B cell (primary cell): ENCODE data around the gene CTDSP2. TPM values are rescaled to one million over a fixed set of nuclear protein-coding genes. Genes with fewer than 3 reads are reported as not detected.

Source experiments
- ATAC-seq: fragments of 200-7000 bp; cut with Tn5 transposase; one replicate; pipeline ENCODE4 v1.10.0; 2021; ENCODE audit warnings: low read depth, mild to moderate bottlenecking, moderate number of reproducible peaks, moderate library complexity
- CTCF ChIA-PET: fragments of 350-600 bp; sonication (Branson Sonifier 250); formaldehyde crosslinking; loops from one replicate; lab custom pipeline; 2021; ENCODE audit warnings: antibody characterized with exemption, inconsistent platforms; lab: Charles Lee
- POLR2A ChIA-PET: fragments of 350-600 bp; sonication (Branson Sonifier 250); formaldehyde crosslinking; loops from one replicate; lab custom pipeline; 2021; ENCODE audit warnings: antibody characterized with exemption; lab: Charles Lee
- DNase-seq: peaks from one replicate; pipeline ENCODE4 v3.0.0; 2013
- H2AFZ ChIP-seq: 2 replicates; pipeline ENCODE4 v1.6.1; 2012; ENCODE audit warnings: mild to moderate bottlenecking, low read depth, low read length; ENCODE audit not compliant: insufficient read depth, poor library complexity, severe bottlenecking
- H3K27ac ChIP-seq, 2 donors: 1 replicate in 1 of 2; 2 replicates in 1 of 2; pipeline ENCODE4 v1.5.1; 2012 to 2013; ENCODE audit warnings: low read length in 2 of 2, mild to moderate bottlenecking in 2 of 2, moderate library complexity in 1 of 2
- H3K27me3 ChIP-seq, 4 experiments: fragments of 200-600 bp in 1 of 4; sonication (generic) in 1 of 4; replicated peaks in 1 of 4; 1 replicate in 2 of 4; 2 replicates in 2 of 4; pipeline versions ENCODE4 v1.6.1 to v1.7.0; 2013 to 2016; ENCODE audit warnings: low read length in 3 of 4, mild to moderate bottlenecking in 2 of 4, mixed read lengths in 1 of 4, moderate library complexity in 1 of 4; ENCODE audit not compliant: insufficient read depth in 4 of 4, control insufficient read depth in 3 of 4; ENCODE audit errors: control extremely low read depth in 1 of 4
- H3K36me3 ChIP-seq, 2 experiments: replicated peaks in 1 of 2; 1 replicate in 1 of 2; 2 replicates in 1 of 2; pipeline versions ENCODE4 v1.6.1 to v1.7.1; 2013; ENCODE audit warnings: low read length in 1 of 2; ENCODE audit not compliant: insufficient read depth in 2 of 2, control insufficient read depth in 1 of 2; ENCODE audit errors: control extremely low read depth in 1 of 2, extremely low read depth in 1 of 2
- H3K4me1 ChIP-seq, 2 donors: fragments of 200-600 bp in 1 of 2; sonication (generic) in 1 of 2; 1 replicate in 1 of 2; 2 replicates in 1 of 2; pipeline versions ENCODE4 v1.5.1 to v1.6.1; 2013 to 2017; ENCODE audit warnings: low read length in 2 of 2; ENCODE audit not compliant: control insufficient read depth in 2 of 2, insufficient read depth in 2 of 2
- H3K4me2 ChIP-seq: replicated peaks from 2 replicates; pipeline ENCODE3; 2012; ENCODE audit warnings: mild to moderate bottlenecking, low read depth, low read length; ENCODE audit not compliant: poor library complexity, severe bottlenecking
- H3K4me3 ChIP-seq, 5 experiments: fragments of 200-600 bp in 1 of 5; sonication (generic) in 1 of 5; 1 replicate in 3 of 5; 2 replicates in 2 of 5; pipeline versions ENCODE4 v1.5.1 to v1.7.0; 2011 to 2016; ENCODE audit warnings: low read length in 4 of 5, mild to moderate bottlenecking in 4 of 5, low read depth in 2 of 5, control low read depth in 1 of 5, moderate library complexity in 1 of 5; ENCODE audit not compliant: insufficient read depth in 1 of 5; ENCODE audit errors: control extremely low read depth in 1 of 5, extremely low read depth in 1 of 5
- H3K79me2 ChIP-seq: fragments of 200-600 bp; sonication (generic); one replicate; pipeline ENCODE4 v1.6.0; 2016; ENCODE audit warnings: low read length; ENCODE audit not compliant: control insufficient read depth, insufficient read depth
- H3K9ac ChIP-seq: fragments of 200-600 bp; sonication (generic); 2 replicates; pipeline ENCODE4 v1.6.1; 2017; ENCODE audit warnings: mild to moderate bottlenecking, low read length, moderate library complexity
- H3K9me3 ChIP-seq, 3 donors: one replicate each; pipeline versions ENCODE4 v1.6.1 to v1.7.1; 2013; ENCODE audit warnings: low read length in 2 of 3; ENCODE audit not compliant: control insufficient read depth in 2 of 3, insufficient read depth in 1 of 3; ENCODE audit errors: control extremely low read depth in 1 of 3
- H4K20me1 ChIP-seq: 2 replicates; pipeline ENCODE4 v1.6.0; 2012; ENCODE audit warnings: mild to moderate bottlenecking, low read length; ENCODE audit not compliant: insufficient read depth, control insufficient read depth, poor library complexity, severe bottlenecking
- H3K27ac Mint-ChIP-seq: one replicate; pipeline ENCODE4 v1.8.0; 2021; ENCODE audit warnings: mixed read lengths
- H3K27me3 Mint-ChIP-seq: one replicate; pipeline ENCODE4 v1.8.0; 2021; ENCODE audit warnings: mixed read lengths
- H3K4me1 Mint-ChIP-seq: one replicate; pipeline ENCODE4 v1.8.0; 2021; ENCODE audit warnings: mixed read lengths
- H3K4me3 Mint-ChIP-seq: one replicate; pipeline ENCODE4 v1.8.0; 2021; ENCODE audit warnings: mixed read lengths
- H3K9me3 Mint-ChIP-seq: one replicate; pipeline ENCODE4 v1.8.0; 2022; ENCODE audit warnings: mixed read lengths; ENCODE audit not compliant: insufficient read depth
- EZH2 ChIP-seq: IDR thresholded peaks from 2 replicates; pipeline ENCODE4 v1.6.1; 2012; ENCODE audit warnings: borderline replicate concordance, low read depth, mild to moderate bottlenecking, moderate library complexity, low read length; ENCODE audit not compliant: insufficient read depth, poor library complexity, severe bottlenecking
- WGBS: methylation state at CpG from one replicate; pipeline ENCODE4 v1.1.5; 2013; ENCODE audit warnings: missing lambda C conversion rate; ENCODE audit not compliant: insufficient coverage; 5-methylcytosine and 5-hydroxymethylcytosine counted together
- intact Hi-C: fragments of 100-400 bp; cut with micrococcal nuclease; formaldehyde crosslinking; loops from one replicate; pipeline ENCODE4 v1.10.0; 2022
- polyA plus RNA-seq: library from polyadenylated mRNA; depleted of rRNA; stranded (reverse); fragments of >200 nt; gene quantifications from 2 replicates; pipeline ENCODE4 v1.2.3, GENCODE V29; 2012
- total RNA-seq, 2 donors: library from RNA; stranded (reverse); fragments of 120-200 nt in 1 of 2; gene quantifications; 1 replicate in 1 of 2; 2 replicates in 1 of 2; pipeline versions ENCODE4 v1.2.3 to v1.2.4, GENCODE V29; 2013 to 2022
- TF ChIP-seq, protein P1 (sequence below): fragments of 200-600 bp; IDR thresholded peaks from one replicate; pipeline ENCODE4 v1.8.0; 2022; ENCODE audit warnings: antibody characterized with exemption, mild to moderate bottlenecking

The CTDSP2 gene
- total and polyA plus RNA-seq, 2 donors (not counting 1 experiment from before 2014, with no cell fraction given), result 99.1 to 209 TPM

DNA sequence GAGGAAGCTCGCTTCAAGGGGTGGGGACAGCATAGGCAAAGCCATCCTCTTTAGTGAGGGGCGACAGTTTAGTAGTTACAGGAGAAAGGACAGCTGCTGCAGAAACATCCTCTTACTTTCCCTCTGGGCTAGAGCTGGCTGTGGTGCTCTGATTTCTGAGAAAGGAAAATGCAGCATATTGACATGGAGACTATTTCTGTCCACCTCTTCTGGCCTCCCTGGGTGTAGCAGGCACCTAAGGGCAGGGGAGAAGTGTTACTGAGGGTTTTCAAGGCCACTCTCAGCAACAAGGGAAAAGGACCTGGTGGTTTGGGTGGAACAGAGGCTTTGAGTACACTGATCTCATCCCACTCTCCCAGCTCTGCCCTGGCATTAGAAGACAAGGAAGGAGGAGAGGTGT lies 40.0 kb upstream of the CTDSP2 start:
- ChIA-PET CTCF (interaction anchor here (1.7 to 2.2 kb wide), 2 partner anchors 13 to 19 kb away, joined by 6 to 8 read pairs; no protein-coding TSS in a partner anchor), POLR2A (no interaction called here)
- Mint-ChIP-seq H3K9me3 (no peaks in the 10 kb centered on the region), H3K27ac (no peak overlapping the region), H3K4me3 (no peak overlapping the region), H3K27me3 (no peaks in the 10 kb centered on the region), H3K4me1 (no peaks in the 10 kb centered on the region)
- Histone ChIP-seq H3K79me2 (no peaks in the 10 kb centered on the region), H3K9ac (no peak overlapping the region), H3K4me2 (no peak overlapping the region), H3K9me3 (peaks cover 0 to 10% (median 5%) of the 10 kb centered on the region in 3 donors), H3K4me1 (peaks cover 0 to 2% of the 10 kb centered on the region in 2 donors), H3K36me3 (no peaks in the 10 kb centered on the region), H3K4me3 (no peak overlapping the region), H2AFZ (no peak overlapping the region), H4K20me1 (no peaks in the 10 kb centered on the region), H3K27me3 (peaks cover 0 to 4% (median 0%) of the 10 kb centered on the region in 4 experiments), H3K27ac (no peak overlapping the region)
- no peak for TF ChIP-seq EZH2
- TF ChIP-seq, protein P1, sequence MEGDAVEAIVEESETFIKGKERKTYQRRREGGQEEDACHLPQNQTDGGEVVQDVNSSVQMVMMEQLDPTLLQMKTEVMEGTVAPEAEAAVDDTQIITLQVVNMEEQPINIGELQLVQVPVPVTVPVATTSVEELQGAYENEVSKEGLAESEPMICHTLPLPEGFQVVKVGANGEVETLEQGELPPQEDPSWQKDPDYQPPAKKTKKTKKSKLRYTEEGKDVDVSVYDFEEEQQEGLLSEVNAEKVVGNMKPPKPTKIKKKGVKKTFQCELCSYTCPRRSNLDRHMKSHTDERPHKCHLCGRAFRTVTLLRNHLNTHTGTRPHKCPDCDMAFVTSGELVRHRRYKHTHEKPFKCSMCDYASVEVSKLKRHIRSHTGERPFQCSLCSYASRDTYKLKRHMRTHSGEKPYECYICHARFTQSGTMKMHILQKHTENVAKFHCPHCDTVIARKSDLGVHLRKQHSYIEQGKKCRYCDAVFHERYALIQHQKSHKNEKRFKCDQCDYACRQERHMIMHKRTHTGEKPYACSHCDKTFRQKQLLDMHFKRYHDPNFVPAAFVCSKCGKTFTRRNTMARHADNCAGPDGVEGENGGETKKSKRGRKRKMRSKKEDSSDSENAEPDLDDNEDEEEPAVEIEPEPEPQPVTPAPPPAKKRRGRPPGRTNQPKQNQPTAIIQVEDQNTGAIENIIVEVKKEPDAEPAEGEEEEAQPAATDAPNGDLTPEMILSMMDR, result no peak
- DNase-seq (no peak), ATAC-seq (no peak)
- intact Hi-C loops, result no loop called here
- WGBS, result no CpG with 5 or more reads among the region's 2 CpGs

DNA sequence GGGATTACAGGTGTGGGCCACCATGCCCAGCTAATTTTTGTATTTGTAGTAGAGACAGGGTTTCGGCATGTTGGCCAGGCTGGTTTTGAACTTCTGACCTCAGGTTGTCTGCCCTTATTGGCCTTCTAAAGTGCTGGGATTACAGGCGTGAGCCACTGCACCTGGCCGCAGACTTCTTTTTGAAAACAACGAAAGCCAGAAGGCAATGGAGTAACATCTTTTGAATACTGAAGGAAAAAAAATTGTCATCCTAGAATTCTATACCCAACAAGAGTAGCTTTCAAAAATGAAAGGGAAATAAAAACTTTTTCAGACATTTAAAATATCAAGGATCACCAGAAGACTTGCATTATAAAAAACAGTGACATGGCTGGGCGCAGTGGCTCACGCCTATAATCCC lies 38.7 kb upstream of the CTDSP2 start:
- Histone ChIP-seq H3K9ac (no peak overlapping the region), H3K36me3 (no peaks in the 10 kb centered on the region), H3K4me1 (peaks cover 0 to 2% of the 10 kb centered on the region in 2 donors), H3K27me3 (peaks cover 0 to 4% (median 0%) of the 10 kb centered on the region in 4 experiments), H3K4me3 (no peak overlapping the region), H3K9me3 (peaks cover 0 to 10% (median 5%) of the 10 kb centered on the region in 3 donors), H4K20me1 (no peaks in the 10 kb centered on the region), H3K27ac (no peak overlapping the region), H3K4me2 (no peak overlapping the region), H2AFZ (no peak overlapping the region), H3K79me2 (no peaks in the 10 kb centered on the region)
- DNase-seq, result no peak
- POLR2A ChIA-PET, result no interaction called here
- no peaks in the 10 kb centered on the region for H3K4me1 Mint-ChIP-seq
- no peak for TF ChIP-seq EZH2
- TF ChIP-seq, protein P1, result no peak
- no peak overlapping the region for H3K4me3 Mint-ChIP-seq
- no peak for ATAC-seq
- no peaks in the 10 kb centered on the region for H3K9me3 Mint-ChIP-seq
- 100% methylated on average over 2 of the region's 6 CpGs for WGBS
- H3K27me3 Mint-ChIP-seq, result no peaks in the 10 kb centered on the region
- intact Hi-C loops, result no loop called here
- no peak overlapping the region for H3K27ac Mint-ChIP-seq
- CTCF ChIA-PET, result interaction anchor here (0.7 kb wide), 1 partner anchor 37 kb away, joined by 3 read pairs; no protein-coding TSS in a partner anchor
